Activated CD8-positive, alpha-beta memory T cell treated with anti-CD3 and anti-CD28 coated beads, Interleukin-2, amount 50 U/mL, for 4 hours (primary cell): Measurements from ENCODE around the gene TEX38.
A peak's percentile ranks its signal among the peaks of the same experiment; 100 is the strongest.
"Not testable (repeated sequence)": the region's sequence is repeated elsewhere in the genome, so short reads cannot be mapped to it uniquely, and the experiment has no call there.

Source experiments
- DNase-seq: peaks from one replicate; pipeline ENCODE4 v3.0.0-alpha.2; 2020

TEX38 gene

DNA sequence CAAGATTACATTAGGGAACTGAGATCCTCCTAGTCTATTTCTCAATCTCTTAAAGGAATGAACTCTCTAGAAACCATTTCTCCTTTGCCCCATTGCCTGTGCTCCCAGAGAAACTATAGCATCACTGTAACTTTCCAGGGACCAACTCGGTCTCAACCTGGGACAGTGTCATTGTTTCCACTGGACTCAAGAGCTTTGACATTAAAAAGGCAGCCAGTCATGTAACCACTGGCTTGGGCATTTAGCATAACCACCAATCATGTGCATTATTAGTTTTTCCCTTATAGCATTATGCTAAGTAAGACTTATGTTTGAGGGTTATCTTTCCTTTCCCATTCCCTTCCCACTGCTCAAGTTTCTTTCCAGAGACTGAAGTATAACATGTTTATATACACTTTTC lies 18.2 kb downstream of the TEX38 start:
- DNase-seq, result no peak

DNA sequence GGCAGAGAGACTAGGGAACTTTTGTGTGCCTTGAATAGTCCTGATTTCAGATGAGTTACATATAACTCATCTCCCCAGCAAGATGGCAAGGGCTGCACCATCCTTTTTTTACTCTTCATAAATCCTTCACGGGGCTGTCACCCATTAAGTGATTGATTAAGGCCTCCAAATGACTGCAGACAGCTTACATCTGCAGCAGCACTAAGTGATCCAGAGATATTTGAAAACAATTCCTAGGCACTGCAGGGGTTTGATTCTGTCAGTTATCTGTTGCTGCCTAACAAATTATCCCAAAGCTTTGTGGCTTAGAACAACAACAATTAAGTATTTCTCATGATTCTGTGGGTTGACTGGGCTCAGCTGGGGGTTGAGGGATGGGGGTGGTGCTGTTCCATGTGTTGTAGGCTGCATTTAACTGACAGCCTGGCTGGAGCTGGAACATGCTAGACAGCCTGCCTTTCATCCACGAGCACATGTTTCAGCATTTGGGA lies 19.3 kb downstream of the TEX38 start:
- DNase-seq, result no peak

DNA sequence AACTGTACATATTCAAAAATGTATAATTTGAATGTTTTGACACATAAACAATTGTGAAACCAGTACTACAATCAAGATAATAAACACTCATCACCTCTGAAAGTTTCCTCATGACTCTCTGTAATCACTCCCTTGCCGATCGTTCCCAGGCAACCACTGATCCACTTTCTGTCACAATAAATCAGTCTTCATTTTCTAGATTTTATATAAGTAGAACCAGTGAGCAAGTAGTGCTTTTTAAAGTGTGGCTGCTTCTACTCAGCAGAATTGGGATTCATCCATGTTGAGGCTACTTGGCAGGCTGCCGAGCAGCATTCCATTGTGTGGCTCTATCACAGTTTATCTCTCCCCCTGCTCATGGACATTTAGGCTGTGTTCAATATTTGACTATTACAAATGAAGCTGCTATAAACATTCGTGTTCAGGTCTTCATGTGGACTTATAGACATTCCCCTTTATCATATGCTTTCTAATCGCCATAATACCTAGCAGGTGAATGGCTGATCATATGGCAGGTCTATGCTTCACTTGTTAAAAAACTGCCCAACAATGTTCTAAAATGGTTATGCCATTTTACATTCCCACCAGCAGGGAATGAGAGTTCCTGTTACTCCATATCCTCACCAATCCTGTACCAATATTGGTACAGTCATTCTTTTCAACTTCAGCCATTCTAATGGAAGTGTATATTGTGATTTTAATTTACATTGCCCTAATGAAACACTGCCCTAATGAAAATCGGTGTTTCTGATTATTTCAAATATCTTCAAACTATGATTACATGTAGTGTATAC lies 20.5 kb downstream of the TEX38 start:
- DNase-seq, result no peak

DNA sequence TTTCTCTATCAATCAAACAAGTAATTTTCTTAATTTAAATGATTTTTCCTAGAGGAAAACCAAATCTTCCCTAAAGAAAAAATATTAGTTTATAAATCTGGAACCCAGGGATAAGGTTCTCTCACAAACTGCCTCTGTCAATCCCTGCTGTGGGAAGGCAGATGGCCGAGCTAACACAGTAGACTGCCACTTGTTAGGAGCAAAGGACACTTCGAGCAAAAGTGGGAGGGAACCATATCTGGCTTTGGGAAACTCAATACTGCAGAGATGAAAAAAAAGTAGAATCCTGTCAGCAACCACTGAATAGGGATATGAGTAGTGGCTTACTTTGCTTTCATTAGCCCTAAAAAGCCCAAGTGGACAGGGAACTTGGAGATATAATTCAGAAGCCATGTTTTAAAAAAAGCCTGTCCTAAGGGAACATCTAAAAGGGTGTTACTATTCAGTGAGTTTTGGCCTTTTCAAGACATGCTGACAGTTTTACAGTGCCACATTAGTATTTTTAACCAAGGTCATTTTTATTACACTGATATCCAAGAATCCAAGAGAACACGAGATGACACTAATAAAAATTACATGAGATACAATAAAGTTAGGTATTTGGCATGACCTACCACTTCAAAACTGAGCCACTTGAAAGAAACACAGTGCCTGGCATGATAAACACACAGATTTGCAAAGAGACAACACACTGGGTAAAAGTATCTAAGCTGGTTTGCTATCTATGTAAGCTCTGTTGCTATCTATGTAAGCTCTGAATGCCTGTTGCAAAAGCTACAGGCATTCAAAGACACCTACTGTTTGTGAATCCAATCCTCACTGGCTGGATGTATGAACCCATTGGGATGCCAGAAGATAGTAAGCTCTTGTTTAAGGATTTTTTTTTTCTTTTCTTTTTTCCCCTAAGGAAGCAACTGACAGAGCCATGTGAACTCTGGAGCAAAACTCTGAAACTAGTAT lies 21.4 kb downstream of the TEX38 start:
- DNase-seq, result no peak

DNA sequence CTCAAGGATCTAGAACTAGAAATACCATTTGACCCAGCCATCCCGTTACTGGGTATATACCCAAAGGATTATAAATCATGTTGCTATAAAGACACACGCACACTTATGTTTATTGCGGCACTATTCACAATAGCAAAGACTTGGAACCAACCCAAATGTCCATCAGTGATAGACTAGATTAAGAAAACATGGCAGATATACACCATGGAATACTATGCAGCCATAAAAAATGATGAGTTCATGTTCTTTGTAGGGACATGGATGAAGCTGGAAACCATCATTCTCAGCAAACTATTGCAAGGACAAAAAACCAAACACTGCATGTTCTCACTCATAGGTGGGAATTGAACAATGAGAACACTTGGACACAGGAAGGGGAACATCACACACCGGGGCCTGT lies 23.0 kb downstream of the TEX38 start:
- DNase-seq, result not testable (repeated sequence)

DNA sequence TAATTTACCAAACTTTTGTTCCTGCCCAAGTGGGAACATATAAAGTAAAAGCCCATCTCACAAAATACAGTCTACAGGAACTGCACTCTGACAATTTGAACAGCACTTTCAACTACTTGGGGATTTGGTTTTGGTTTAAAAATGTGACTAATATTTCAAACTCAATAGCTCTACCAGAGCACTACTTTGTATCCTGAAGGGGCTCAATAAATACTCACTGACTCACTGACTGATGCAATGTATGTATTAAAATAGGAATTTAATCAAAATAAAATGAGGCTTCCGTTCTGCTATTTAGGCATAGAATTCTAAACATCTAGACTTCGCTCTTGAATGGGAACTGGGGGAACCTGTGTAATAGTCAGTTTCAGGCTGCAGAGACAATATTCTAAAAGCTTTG lies 25.4 kb downstream of the TEX38 start:
- no peak for DNase-seq

DNA sequence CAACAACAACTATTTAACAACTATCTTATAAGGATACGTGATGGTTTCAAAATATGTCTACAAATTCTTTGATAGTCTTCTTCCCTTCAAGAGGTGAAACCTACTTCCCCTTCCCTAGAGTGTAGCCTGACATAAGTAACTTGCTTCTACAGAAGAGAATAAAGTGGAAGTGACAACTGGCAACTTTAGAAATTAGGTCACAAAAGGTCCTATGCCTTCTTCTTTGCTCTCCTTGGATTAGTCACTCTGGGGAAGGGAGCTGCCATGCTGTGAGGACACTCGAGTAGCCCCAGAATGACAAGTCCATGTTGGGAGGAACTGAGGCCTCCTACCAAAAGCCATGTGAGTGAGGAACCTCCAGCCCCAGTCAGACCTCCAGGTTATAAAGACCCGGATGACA lies 28.0 kb downstream of the TEX38 start:
- no peak for DNase-seq

DNA sequence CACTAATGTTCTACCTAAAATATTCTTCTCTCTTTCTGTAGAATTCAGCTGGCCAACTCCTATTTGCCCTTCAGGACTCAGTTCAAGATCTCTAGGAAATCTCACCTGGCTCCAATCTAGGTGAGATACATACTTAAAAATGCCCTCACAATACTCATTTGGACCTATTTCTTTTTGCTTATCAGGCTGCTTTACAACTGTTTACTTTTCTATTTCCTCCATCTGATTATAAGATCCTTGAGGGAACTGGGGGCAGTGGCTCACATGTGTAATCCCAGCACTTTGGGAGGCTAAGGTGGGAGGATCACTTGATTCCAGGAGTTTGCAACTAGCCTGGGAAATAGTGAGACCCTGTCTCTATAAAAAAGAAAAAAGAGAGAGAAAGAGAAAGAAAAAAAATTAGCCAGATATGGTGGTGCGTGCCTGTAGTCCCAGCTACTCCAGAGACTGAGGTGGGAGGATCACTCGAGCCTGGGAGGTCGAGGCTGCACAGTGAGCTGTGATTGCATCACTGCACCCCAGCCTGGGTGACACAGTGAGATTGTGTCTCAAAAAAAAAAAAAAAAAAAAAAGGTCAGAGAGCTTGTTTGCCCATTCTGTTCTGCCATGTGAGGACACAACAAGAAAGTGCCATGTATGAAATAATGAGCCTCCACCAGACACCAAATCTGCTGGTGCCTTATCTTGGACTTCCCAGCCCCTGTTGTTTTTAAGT lies 32.4 kb downstream of the TEX38 start:
- DNase-seq, result no peak

DNA sequence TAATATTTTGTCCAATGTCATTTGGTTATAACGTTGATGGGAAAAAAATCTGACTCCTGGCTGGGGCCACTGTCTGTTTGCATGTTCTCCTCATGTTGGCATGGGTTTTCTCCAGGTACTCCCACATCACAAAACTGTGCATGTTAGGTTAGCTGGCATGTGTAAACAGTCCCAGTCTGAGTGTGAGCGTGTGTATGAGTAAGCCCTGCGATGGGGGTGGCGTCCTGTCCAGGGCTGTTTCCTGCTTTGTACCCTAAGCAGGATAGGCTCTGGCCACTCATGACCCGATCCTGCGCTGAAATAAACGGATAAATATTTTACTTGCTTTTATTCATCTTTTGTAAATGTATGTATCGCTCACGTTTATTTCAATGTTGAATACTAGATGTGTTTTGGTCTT lies 33.8 kb downstream of the TEX38 start:
- DNase-seq, result no peak

DNA sequence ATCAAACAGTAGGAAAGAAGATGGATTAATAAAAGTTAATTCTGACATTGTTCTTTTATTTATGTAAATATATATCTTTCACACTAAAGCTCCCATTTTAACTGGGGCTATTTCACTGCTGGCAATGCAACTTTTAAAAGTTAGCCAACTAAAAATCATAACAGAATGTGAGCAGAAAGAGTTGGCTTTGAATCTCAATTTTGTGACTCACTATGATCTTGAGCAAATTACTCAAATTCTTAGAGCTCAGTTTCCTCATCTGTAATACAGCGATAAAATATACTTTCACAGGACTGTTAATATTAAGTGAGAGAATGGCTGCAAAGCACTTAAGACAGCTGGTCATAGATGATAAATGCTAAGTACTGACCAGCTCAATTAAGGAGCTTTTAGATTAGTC lies 36.5 kb downstream of the TEX38 start:
- DNase-seq, result no peak

DNA sequence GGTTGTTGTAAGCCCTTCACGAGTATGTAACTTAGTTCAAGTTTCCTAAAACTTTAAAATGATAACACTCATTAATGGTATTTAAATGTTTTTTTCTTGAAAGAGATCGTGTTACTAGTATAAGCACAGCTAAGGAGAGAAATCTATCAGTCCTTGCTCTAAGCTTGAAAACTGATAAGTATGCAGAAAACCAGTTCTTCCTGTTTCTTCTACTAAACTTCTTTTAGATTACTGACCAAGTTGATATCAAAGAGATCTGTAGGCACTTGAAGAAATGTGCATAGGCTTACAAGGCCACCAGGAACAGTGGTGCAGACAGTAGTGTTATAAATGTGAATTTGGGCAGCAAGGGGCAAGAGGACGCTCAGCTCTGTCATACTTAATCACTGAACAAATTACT lies 43.3 kb downstream of the TEX38 start:
- no peak for DNase-seq

DNA sequence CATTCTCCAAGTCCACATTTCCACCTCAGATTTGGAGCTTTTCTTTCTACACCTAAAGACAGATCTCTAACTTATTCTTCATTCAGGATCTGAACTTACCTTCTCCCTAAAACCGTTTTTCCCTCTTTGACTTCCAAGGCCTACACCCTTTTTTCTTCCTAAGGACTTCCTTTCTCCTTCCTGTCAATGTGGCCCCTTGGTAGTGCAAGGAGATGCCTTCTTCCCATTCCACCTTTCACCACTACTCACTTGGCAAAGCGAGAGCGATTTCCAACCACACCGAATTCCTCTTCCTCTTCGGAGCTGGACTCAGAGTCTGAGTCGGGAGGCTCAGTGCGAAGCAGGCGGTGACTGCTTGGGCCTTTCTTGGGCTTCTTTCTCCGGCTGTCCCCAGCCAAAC lies 46.0 kb downstream of the TEX38 start:
- DNase-seq, result no peak

DNA sequence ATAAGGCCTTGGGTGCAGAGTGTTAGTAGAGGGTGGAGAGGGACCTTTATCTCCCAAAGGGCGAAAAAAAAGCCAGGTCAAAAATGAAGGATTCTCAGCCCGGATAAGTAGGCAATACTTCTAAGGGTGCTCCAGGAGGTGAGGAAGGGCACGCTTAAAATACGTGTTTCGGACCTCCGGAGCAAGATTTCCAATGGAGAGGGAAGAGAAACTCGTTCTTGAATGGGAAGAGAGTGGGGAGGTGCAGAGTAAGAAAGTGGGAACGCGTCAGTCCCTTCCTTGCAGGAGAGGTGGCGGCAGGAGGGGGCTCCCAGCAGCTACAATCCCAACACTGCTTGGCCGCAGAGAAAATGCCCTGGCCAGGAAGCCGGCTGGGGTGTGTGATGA lies 46.7 kb downstream of the TEX38 start:
- DNase-seq, result no peak

DNA sequence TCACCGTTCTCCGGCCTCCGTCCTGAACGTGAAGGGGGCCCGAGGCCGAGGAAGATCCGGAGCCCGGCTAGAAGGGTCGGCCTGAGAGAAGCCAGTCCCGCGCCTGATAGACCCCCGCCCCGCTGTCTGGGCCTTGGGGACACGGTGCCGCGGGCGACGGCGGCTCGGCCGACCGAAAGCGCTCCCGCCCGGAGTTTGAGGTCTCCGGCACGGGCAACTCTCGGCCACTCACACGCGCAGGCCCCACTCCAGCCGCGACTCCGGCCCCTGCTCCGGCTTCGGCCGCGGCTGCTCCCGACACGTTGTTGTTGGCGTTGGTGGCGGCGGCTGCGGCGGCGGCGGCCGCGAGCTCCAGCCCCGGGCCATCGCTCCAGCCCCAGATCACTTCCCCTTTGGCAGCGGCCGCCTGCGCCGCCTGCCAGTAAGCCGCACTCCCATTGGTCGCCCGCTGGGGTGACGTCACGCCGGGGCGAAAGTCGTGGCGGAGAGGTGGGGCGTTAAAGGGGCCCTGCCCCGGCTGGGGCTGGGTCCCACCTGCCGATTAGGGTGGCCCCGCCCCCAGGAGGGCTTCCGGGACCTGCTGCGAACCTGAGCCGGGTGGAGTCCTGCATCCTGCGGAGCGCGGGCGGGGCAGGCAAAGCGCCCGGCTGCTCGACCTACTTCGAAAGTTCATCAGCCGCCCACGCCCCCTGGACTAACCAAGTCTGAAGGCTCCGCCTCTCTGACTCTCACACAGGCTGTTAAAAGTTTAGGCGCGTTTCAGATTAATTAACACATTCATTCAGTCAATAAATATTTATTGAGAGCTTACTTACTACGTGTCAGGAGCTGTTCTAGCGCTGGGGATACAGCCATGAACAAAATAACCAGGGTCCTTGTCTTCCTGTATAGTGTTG lies 47.3 kb downstream of the TEX38 start, which contains the start of gene EFCAB14:
Gene EFCAB14, minus strand, starts transcription at position 388 of the 896 bp plus-strand sequence. CDS start 1,027 bp downstream, outside the sequence.
- peak; percentile 100 for DNase-seq

DNA sequence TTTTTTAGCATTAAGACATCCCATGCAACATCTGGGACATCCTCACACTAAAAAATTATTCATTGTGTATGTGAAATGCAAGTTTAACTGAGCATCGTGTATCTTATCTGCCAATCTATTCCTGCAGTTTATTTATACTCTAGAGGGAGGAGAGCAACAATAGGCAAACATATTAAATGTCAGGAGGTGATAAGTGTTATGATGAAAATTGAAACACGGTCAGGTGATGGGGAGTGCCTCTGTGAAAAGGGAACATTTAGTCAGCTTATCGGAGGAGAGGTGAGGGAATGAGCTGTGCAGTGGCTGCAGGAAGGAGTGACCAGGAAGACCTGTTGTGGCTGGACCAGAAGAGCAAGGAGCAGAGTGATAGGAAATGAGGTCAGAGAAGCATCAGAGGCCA lies 48.0 kb downstream of the TEX38 start:
- DNase-seq, result no peak

DNA sequence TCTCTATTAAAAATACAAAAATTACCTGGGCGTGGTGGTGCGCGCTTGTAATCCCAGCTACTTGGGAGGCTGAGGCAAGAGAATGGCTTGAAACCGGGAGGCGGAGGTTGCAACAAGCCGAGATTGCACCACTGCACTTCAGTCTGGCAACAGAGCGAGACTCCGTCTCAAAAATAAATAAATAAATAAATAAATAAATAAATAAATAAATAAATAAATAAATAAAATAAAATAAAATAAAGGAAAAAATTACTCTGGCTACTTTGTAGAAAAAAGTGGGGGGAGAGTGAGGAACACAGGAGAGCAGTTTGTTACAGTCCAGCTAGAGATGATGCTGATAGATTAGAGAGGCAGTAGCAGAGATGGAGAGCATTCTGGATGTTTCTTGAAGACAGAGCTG lies 48.7 kb downstream of the TEX38 start:
- not testable (repeated sequence) for DNase-seq

DNA sequence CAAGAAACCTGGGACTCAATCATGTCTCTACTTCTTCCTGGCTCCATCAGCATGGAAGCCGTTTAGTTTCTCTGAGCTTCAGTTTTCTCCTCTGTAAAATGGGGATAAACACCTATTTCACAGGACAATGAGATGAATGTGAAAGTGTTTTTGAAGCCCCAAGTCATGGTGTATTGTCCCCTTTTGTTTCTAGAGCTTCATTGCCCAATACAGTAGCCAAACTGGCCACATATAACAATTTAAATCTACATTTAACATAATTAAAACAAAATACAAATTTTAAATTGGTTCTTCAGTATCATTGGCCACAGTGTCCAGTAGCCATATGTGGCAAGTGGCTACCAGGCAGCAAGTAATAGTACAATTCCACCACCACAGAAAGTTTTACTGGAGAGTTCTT lies 49.5 kb downstream of the TEX38 start:
- no peak for DNase-seq

DNA sequence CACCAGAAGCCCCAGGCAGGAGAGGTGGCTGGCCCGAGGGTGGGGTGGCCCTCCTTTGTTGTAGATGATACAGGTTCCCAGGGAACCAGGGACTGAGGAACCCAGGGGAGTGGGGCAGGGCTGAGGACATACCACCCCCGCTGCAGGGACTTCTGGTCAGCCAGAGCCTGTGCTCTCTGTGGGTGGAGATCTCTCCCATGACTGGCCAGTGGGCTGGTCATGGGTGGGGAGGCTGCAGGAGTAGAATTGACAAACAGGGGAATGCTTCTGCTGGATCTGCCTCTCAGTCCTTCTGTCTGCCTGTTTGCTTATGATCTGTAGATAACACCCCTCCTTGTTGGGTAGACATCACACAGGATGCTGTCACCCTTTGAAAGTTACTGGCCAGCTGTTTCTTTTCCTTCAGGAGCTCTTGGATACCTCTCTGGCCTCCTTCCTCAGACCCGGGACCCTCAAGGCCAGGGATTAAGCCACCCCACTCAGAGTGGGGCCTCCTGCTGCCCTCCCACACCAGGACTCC lies 50.1 kb downstream of the TEX38 start:
- no peak for DNase-seq
